Activated naive CD8-positive, alpha-beta T cell (primary cell): Measurements from ENCODE around the gene MIER2.
"Not testable (repeated sequence)": the region's sequence is repeated elsewhere in the genome, so short reads cannot be mapped to it uniquely, and the experiment has no call there.

ENCODE experiments used
- H3K27ac Mint-ChIP-seq: one replicate; pipeline ENCODE4 v1.8.0; 2021; ENCODE audit warnings: mixed read lengths
- H3K27me3 Mint-ChIP-seq: one replicate; pipeline ENCODE4 v1.8.0; 2021; ENCODE audit warnings: mixed read lengths
- H3K36me3 Mint-ChIP-seq: one replicate; pipeline ENCODE4 v1.8.0; 2021; ENCODE audit warnings: mixed read lengths
- H3K4me1 Mint-ChIP-seq: one replicate; pipeline ENCODE4 v1.8.0; 2021; ENCODE audit warnings: low read depth, mixed read lengths
- H3K4me3 Mint-ChIP-seq: one replicate; pipeline ENCODE4 v1.8.0; 2021; ENCODE audit warnings: mild to moderate bottlenecking, mixed read lengths
- H3K9me3 Mint-ChIP-seq: one replicate; pipeline ENCODE4 v1.8.0; 2021; ENCODE audit warnings: low read depth, mixed read lengths

Gene MIER2

DNA sequence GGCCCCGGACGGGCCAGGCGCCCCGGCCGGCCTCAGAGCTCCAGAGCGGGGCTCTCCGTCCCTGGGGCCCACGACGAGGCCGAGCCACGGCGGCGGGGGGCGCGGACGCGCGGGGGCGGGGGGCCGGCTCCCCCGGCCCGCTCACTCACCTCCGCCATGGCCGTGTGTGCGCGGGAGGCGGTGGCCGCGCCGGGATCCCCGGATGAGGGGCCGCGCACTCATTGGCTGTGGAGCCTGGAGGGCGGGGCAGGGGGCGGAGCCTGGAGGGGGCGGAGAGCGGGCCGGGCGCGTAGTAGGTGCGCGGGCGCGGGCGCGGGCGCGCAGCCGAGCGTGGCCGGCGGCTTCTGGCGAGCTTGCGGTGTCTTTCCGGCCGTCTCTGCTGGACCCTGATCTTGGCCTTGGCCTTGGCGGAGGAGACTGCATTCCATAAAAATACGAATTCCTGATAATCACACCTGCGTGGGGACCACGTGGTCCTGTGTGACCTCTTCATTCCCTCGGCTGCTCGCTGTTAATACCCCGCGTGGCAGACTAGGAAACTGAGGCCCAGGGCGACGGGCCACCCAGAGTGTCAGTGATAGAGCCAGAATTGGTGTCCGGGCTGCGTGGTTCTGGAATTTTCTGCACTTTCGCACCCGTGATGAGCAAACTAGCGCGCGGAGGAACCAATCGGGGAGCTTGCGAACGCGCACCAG, at the start of gene MIER2:
TSS of gene MIER2 (minus strand) at position 172 of the 695 bp plus-strand sequence. CDS start at position 158, 14 bp downstream.
- Mint-ChIP-seq H3K27ac (peak within 1 kb of the TSS; percentile 84), H3K27me3 (no peaks in the 10 kb centered on the region), H3K4me1 (peaks cover 50% of the 10 kb centered on the region), H3K36me3 (peaks cover 9% of the 10 kb centered on the region), H3K4me3 (peak within 1 kb of the TSS; percentile 88), H3K9me3 (no peaks in the 10 kb centered on the region)

- not testable (repeated sequence) for H3K4me1 Mint-ChIP-seq, H3K27me3 Mint-ChIP-seq, H3K4me3 Mint-ChIP-seq, H3K9me3 Mint-ChIP-seq, H3K36me3 Mint-ChIP-seq
- H3K27ac Mint-ChIP-seq: peak overlapping the region; percentile 54
Measured at GRCh38 chr19:393560-393959, 49.0 kb upstream of the MIER2 start.

- no peaks in the 10 kb centered on the region for H3K9me3 Mint-ChIP-seq
- H3K4me1 Mint-ChIP-seq: no peaks in the 10 kb centered on the region
- no peak overlapping the region for H3K27ac Mint-ChIP-seq
- H3K36me3 Mint-ChIP-seq: no peaks in the 10 kb centered on the region
- H3K4me3 Mint-ChIP-seq: no peak overlapping the region
- H3K27me3 Mint-ChIP-seq: peaks cover 3% of the 10 kb centered on the region
Measured at GRCh38 chr19:392375-392970, 47.9 kb upstream of the MIER2 start.

- Mint-ChIP-seq H3K4me3 (no peak overlapping the region), H3K9me3 (no peaks in the 10 kb centered on the region), H3K36me3 (no peaks in the 10 kb centered on the region), H3K4me1 (no peaks in the 10 kb centered on the region), H3K27ac (no peak overlapping the region), H3K27me3 (peaks cover 4% of the 10 kb centered on the region)
Measured at GRCh38 chr19:391726-392374, 47.3 kb upstream of the MIER2 start.

GRCh38 chr19:391207-391557, 46.6 kb upstream of the MIER2 start:
- peaks cover 2% of the 10 kb centered on the region for H3K4me1 Mint-ChIP-seq

DNA sequence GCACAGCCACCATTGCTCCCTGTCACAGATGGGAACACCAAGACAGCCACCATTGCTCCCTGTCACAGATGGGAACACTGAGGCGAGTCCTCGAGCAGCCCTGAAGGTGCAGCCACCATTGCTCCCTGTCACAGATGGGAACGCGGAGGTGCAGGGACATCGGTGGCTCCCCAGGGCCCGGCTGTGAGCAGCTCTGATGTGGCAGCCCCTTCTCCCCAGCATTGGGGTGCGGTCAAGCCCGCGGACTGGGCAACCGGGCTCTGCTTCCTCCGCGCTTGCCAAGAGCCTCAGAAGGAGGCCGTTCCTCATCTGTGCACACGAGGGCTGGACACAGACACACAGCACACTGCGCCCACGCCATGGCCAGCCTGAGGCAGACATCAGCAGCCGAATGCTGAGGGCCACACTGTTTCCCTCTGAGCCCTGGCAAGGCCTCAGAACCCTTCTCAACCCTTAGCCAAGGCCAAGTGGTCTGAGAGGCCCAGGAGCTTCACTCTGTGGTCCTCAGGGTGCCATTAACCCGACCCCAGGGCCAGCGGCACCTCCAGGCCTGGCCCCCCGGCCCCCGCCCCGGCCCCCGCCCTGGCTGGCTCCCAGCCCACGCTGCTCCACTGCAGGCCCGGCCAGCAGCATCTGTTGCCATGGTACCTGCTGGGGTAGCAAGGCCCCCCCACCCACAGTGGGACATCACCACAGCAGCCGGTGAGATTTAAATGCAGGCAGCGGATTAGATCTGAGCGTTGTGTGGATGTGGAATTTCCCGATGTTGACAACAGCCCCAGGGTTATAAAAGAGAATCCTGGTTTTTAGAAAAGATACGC, 46.0 kb upstream of the MIER2 start:
- Mint-ChIP-seq H3K36me3 (no peaks in the 10 kb centered on the region), H3K27me3 (peaks cover 11% of the 10 kb centered on the region), H3K27ac (no peak overlapping the region), H3K9me3 (no peaks in the 10 kb centered on the region), H3K4me1 (peaks cover 2% of the 10 kb centered on the region), H3K4me3 (no peak overlapping the region)

More at GRCh38 chr19:391207-391557, 46.6 kb upstream of the MIER2 start:
- Mint-ChIP-seq H3K27me3 (peaks cover 7% of the 10 kb centered on the region), H3K4me3 (no peak overlapping the region), H3K27ac (no peak overlapping the region), H3K9me3 (no peaks in the 10 kb centered on the region), H3K36me3 (no peaks in the 10 kb centered on the region)

GRCh38 chr19:389935-390289, 45.3 kb upstream of the MIER2 start:
- Mint-ChIP-seq H3K36me3 (no peaks in the 10 kb centered on the region), H3K4me1 (peaks cover 2% of the 10 kb centered on the region), H3K27ac (no peak overlapping the region), H3K9me3 (no peaks in the 10 kb centered on the region), H3K27me3 (peaks cover 15% of the 10 kb centered on the region), H3K4me3 (no peak overlapping the region)

- Mint-ChIP-seq H3K27me3 (peaks cover 17% of the 10 kb centered on the region), H3K4me1 (peaks cover 5% of the 10 kb centered on the region), H3K27ac (no peak overlapping the region), H3K9me3 (no peaks in the 10 kb centered on the region), H3K4me3 (no peak overlapping the region), H3K36me3 (no peaks in the 10 kb centered on the region)
Measured at GRCh38 chr19:389255-389934, 44.8 kb upstream of the MIER2 start.

- no peak overlapping the region for H3K4me3 Mint-ChIP-seq
- H3K9me3 Mint-ChIP-seq: no peaks in the 10 kb centered on the region
- no peak overlapping the region for H3K27ac Mint-ChIP-seq
- H3K27me3 Mint-ChIP-seq: peaks cover 19% of the 10 kb centered on the region
- no peaks in the 10 kb centered on the region for H3K36me3 Mint-ChIP-seq
- H3K4me1 Mint-ChIP-seq: peaks cover 10% of the 10 kb centered on the region
Measured at GRCh38 chr19:388691-389090, 44.1 kb upstream of the MIER2 start.

DNA sequence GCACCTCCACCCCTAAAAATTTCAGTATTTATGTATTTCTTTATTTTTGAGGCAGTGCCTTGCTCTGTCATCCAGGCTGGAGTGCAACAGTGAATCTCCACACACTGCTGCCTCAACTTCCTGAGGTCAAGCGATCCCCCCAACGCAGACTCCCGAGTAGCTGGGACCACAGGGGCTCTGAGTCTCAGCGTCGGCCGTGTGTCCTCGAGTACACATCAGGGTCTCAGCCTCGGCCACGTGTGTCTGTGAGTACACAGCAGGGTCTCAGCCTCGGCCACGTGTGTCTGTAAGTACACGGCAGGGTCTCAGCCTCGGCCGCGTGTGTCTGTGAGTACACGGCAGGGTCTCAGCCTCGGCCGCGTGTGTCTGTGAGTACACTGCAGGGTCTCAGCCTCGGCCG, 43.2 kb upstream of the MIER2 start:
- Mint-ChIP-seq H3K36me3 (no peaks in the 10 kb centered on the region), H3K4me1 (peaks cover 18% of the 10 kb centered on the region), H3K4me3 (no peak overlapping the region), H3K27ac (no peak overlapping the region), H3K9me3 (no peaks in the 10 kb centered on the region), H3K27me3 (peaks cover 22% of the 10 kb centered on the region)

DNA sequence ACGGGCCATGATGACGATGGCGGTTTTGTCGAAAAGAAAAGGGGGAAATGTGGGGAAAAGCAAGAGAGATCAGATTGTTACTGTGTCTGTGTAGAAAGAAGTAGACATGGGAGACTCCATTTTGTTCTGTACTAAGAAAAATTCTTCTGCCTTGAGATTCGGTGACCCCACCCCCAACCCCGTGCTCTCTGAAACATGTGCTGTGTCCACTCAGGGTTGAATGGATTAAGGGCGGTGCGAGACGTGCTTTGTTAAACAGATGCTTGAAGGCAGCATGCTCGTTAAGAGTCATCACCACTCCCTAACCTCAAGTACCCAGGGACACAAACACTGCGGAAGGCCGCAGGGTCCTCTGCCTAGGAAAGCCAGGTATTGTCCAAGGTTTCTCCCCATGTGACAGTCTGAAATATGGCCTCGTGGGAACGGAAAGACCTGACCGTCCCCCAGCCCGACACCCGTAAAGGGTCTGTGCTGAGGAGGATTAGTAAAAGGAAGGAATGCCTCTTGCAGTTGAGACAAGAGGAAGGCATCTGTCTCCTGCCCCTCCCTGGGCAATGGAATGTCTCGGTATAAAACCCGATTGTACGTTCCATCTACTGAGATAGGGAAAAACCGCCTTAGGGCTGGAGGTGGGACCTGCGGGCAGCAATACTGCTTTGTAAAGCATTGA, 42.2 kb upstream of the MIER2 start:
- peaks cover 24% of the 10 kb centered on the region for H3K27me3 Mint-ChIP-seq
- not testable (repeated sequence) for H3K4me3 Mint-ChIP-seq, H3K27ac Mint-ChIP-seq, H3K9me3 Mint-ChIP-seq, H3K36me3 Mint-ChIP-seq
- H3K4me1 Mint-ChIP-seq: peaks cover 22% of the 10 kb centered on the region

- Mint-ChIP-seq H3K4me1 (peaks cover 22% of the 10 kb centered on the region), H3K27me3 (peaks cover 24% of the 10 kb centered on the region)
- H3K36me3 Mint-ChIP-seq, H3K27ac Mint-ChIP-seq, H3K9me3 Mint-ChIP-seq, H3K4me3 Mint-ChIP-seq: not testable (repeated sequence)
Measured at GRCh38 chr19:386189-386588, 41.6 kb upstream of the MIER2 start.

GRCh38 chr19:384799-385169, 40.2 kb upstream of the MIER2 start:
- H3K27me3 Mint-ChIP-seq: peaks cover 24% of the 10 kb centered on the region
- H3K9me3 Mint-ChIP-seq: no peaks in the 10 kb centered on the region
- no peaks in the 10 kb centered on the region for H3K36me3 Mint-ChIP-seq
- H3K4me3 Mint-ChIP-seq: no peak overlapping the region
- peaks cover 22% of the 10 kb centered on the region for H3K4me1 Mint-ChIP-seq
- H3K27ac Mint-ChIP-seq: no peak overlapping the region
